GM23338 (cell line): ENCODE measurements around the gene PLEKHA8. TPM values are rescaled to one million over a fixed set of nuclear protein-coding genes. Genes with fewer than 3 reads are reported as not detected.

Source experiments
- ATAC-seq: fragments of 200-7000 bp; cut with Tn5 transposase; 3 replicates; pipeline ENCODE4 v1.9.1; 2020
- DNase-seq: peaks from one replicate; pipeline ENCODE4 v3.0.0-alpha.2; 2015; ENCODE audit warnings: low spot score
- H2AFZ ChIP-seq: fragments of 200-600 bp; sonication (generic); 2 replicates; pipeline ENCODE4 v1.8.0; 2016; ENCODE audit warnings: antibody characterized with exemption, mild to moderate bottlenecking, moderate library complexity
- H3F3A ChIP-seq: fragments of 200-600 bp; sonication (generic); replicated peaks from 2 replicates; pipeline ENCODE4 v1.8.0; 2017; ENCODE audit warnings: antibody characterized with exemption, mixed run types, low read depth
- H3K27ac ChIP-seq: fragments of 200-600 bp; sonication (generic); 2 replicates; pipeline ENCODE4 v1.6.1; 2016; ENCODE audit warnings: low read depth
- H3K27me3 ChIP-seq: fragments of 200-600 bp; sonication (generic); 2 replicates; pipeline ENCODE4 v1.8.0; 2016; ENCODE audit warnings: mild to moderate bottlenecking, mixed run types, moderate library complexity; ENCODE audit not compliant: insufficient read depth
- H3K36me3 ChIP-seq: fragments of 200-600 bp; sonication (generic); 2 replicates; pipeline ENCODE4 v1.8.0; 2016; ENCODE audit warnings: mild to moderate bottlenecking; ENCODE audit not compliant: insufficient read depth
- H3K4me1 ChIP-seq: fragments of 200-600 bp; sonication (generic); 2 replicates; pipeline ENCODE4 v1.8.0; 2016; ENCODE audit warnings: mild to moderate bottlenecking, moderate library complexity; ENCODE audit not compliant: insufficient read depth
- H3K4me2 ChIP-seq: fragments of 200-600 bp; sonication (generic); 2 replicates; pipeline ENCODE4 v1.7.1; 2017; ENCODE audit warnings: mixed run types
- H3K4me3 ChIP-seq: fragments of 200-600 bp; sonication (generic); 2 replicates; pipeline ENCODE4 v1.6.1; 2016; ENCODE audit warnings: mixed run types
- H3K79me2 ChIP-seq: fragments of 200-600 bp; sonication (generic); replicated peaks from 2 replicates; pipeline ENCODE4 v1.8.0; 2017; ENCODE audit warnings: mild to moderate bottlenecking; ENCODE audit not compliant: insufficient read depth
- H3K9me2 ChIP-seq: fragments of 200-600 bp; sonication (generic); 2 replicates; pipeline ENCODE4 v1.8.0; 2017; ENCODE audit not compliant: insufficient read depth
- H4K20me1 ChIP-seq: fragments of 200-600 bp; sonication (generic); replicated peaks from 2 replicates; pipeline ENCODE4 v1.8.0; 2017; ENCODE audit warnings: mild to moderate bottlenecking; ENCODE audit not compliant: insufficient read depth
- H3K27ac Mint-ChIP-seq: 2 replicates; pipeline ENCODE4 v1.8.0; 2020; ENCODE audit warnings: inconsistent platforms, mild to moderate bottlenecking, moderate library complexity, mixed read lengths
- H3K27me3 Mint-ChIP-seq: 3 replicates; pipeline ENCODE4 v1.8.0; 2022; ENCODE audit warnings: low read depth, mild to moderate bottlenecking, moderate library complexity, mixed read lengths, inconsistent platforms; ENCODE audit not compliant: insufficient read depth, poor library complexity
- H3K36me3 Mint-ChIP-seq: 3 replicates; pipeline ENCODE4 v1.8.0; 2021; ENCODE audit warnings: low read depth, mild to moderate bottlenecking, inconsistent platforms, moderate library complexity, mixed read lengths
- H3K4me1 Mint-ChIP-seq: 3 replicates; pipeline ENCODE4 v1.8.0; 2020; ENCODE audit warnings: mild to moderate bottlenecking, inconsistent platforms, mixed read lengths
- H3K4me3 Mint-ChIP-seq: 3 replicates; pipeline ENCODE4 v1.8.0; 2021; ENCODE audit warnings: moderate library complexity, mild to moderate bottlenecking, inconsistent platforms, mixed read lengths
- H3K9me3 Mint-ChIP-seq: 3 replicates; pipeline ENCODE4 v1.8.0; 2020; ENCODE audit warnings: moderate library complexity, mild to moderate bottlenecking, inconsistent platforms, mixed read lengths
- CREB1 ChIP-seq: fragments of 250-450 bp; sonication (Bioruptor Pico); IDR thresholded peaks from 2 replicates; pipeline ENCODE4 v1.5.0; 2020; ENCODE audit warnings: low read depth, mild to moderate bottlenecking, moderate library complexity
- EZH2 ChIP-seq: fragments of 200-600 bp; sonication (generic); IDR thresholded peaks from one replicate; pipeline ENCODE4 v1.8.0; 2017; ENCODE audit warnings: antibody characterized with exemption, mild to moderate bottlenecking, low read depth; ENCODE audit not compliant: unreplicated experiment
- JUNB ChIP-seq: IDR thresholded peaks from one replicate; pipeline ENCODE4 v1.6.1; 2016; ENCODE audit warnings: antibody characterized with exemption; ENCODE audit not compliant: unreplicated experiment
- NANOG ChIP-seq: IDR thresholded peaks from 2 replicates; pipeline ENCODE4 v1.6.1; 2016; ENCODE audit warnings: antibody characterized with exemption, borderline replicate concordance
- STAT1 ChIP-seq: IDR thresholded peaks from one replicate; pipeline ENCODE4 v1.6.1; 2016; ENCODE audit warnings: antibody characterized with exemption; ENCODE audit not compliant: unreplicated experiment
- ZNF114 ChIP-seq: fragments of 250-450 bp; sonication (Bioruptor Pico); IDR thresholded peaks from 2 replicates; pipeline ENCODE4 v1.5.0; 2020; ENCODE audit warnings: mild to moderate bottlenecking, moderate library complexity
- ZNF331 ChIP-seq: fragments of 250-450 bp; sonication (Bioruptor Pico); IDR thresholded peaks from 2 replicates; pipeline ENCODE4 v1.5.0; 2020; ENCODE audit warnings: low read depth, mild to moderate bottlenecking, moderate library complexity
- polyA plus RNA-seq: library from polyadenylated mRNA; unstranded; fragments of >200 nt; fragmentation: Nextera tagmentation; extraction: Ambion mirVana; gene quantifications from 2 replicates; pipeline ENCODE4 v1.2.1, GENCODE V29; 2016
- total RNA-seq: library from RNA; depleted of rRNA; stranded (reverse); fragments of >200 nt; shearing (Covaris generic); gene quantifications from 2 replicates; pipeline ENCODE4 v1.2.3, GENCODE V29; 2014
- TF ChIP-seq, protein P1 (sequence below): IDR thresholded peaks from 2 replicates; pipeline ENCODE4 v1.6.1; 2016; ENCODE audit warnings: antibody characterized with exemption
- TF ChIP-seq, protein P2 (sequence below), 2 experiments: fragments of 200-600 bp in 1 of 2; sonication (generic) in 1 of 2; conservative IDR thresholded peaks; 2 replicates each; pipeline versions ENCODE4 v1.5.1 to v1.6.1; 2016 to 2017; ENCODE audit warnings: antibody characterized with exemption in 2 of 2, low read depth in 2 of 2, mild to moderate bottlenecking in 2 of 2, moderate library complexity in 1 of 2
- TF ChIP-seq, protein P3 (sequence below): fragments of 250-450 bp; sonication (Bioruptor Pico); IDR thresholded peaks from 2 replicates; pipeline ENCODE4 v1.5.0; 2020; ENCODE audit warnings: mild to moderate bottlenecking, moderate library complexity

The PLEKHA8 gene
- total and polyA plus RNA-seq, 2 experiments from 2014 or later, result 11.6 to 44.9 TPM

DNA sequence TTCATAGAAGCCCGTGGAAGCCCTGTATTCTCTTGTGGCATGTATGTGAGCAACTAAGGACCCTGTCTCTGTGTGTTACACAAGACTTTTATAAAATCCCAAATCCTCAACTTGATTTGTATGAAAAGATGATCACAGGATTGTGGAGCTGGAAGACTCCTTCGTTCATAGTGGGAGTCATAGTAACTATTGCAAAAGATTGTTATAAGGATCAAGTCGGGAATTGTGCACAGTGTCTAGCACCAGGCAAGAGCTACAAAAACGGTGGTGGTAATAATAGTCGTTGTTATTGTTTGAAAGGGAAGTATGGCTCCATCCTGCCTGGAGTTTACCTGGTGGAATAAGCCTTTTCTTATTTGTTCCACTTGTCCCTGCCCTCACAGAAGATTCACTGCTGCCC lies 63.8 kb downstream of the PLEKHA8 start:
- H3K4me2 ChIP-seq, result no peak overlapping the region

DNA sequence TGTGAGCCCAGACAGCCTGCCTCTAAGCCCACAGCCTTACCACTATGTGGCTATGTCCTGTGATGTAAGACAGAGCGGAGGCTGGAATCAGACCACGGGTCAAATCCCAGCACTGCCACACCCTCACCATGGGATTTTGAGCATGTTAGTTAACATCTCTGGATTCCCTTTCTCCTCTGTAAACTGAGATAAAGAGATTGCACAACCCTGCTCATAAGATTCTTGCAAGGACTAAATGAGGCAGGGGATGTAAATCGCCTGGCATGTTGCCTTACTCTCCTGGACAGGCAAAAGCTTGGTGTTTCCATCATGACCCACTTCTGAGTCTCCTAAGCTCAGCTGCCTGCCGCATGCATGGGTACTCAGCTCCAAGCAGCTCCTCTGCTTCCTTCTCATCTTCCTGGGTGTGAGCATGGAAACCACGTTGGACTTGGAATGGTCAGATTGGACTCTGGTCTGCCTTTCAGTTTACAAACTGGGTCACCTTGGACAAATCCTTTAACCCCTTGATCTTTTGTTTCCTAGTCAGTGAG lies 65.3 kb downstream of the PLEKHA8 start:
- no peak overlapping the region for H2AFZ ChIP-seq
- DNase-seq, result no peak
- TF ChIP-seq EZH2 (no peak), CREB1 (CRISPR knock-in tag) (no peak), NANOG (no peak), JUNB (no peak), ZNF331 (CRISPR knock-in tag) (no peak), ZNF114 (CRISPR knock-in tag) (no peak), STAT1 (no peak)
- TF ChIP-seq, protein P1, sequence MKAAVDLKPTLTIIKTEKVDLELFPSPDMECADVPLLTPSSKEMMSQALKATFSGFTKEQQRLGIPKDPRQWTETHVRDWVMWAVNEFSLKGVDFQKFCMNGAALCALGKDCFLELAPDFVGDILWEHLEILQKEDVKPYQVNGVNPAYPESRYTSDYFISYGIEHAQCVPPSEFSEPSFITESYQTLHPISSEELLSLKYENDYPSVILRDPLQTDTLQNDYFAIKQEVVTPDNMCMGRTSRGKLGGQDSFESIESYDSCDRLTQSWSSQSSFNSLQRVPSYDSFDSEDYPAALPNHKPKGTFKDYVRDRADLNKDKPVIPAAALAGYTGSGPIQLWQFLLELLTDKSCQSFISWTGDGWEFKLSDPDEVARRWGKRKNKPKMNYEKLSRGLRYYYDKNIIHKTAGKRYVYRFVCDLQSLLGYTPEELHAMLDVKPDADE, result no peak
- TF ChIP-seq, protein P2, sequence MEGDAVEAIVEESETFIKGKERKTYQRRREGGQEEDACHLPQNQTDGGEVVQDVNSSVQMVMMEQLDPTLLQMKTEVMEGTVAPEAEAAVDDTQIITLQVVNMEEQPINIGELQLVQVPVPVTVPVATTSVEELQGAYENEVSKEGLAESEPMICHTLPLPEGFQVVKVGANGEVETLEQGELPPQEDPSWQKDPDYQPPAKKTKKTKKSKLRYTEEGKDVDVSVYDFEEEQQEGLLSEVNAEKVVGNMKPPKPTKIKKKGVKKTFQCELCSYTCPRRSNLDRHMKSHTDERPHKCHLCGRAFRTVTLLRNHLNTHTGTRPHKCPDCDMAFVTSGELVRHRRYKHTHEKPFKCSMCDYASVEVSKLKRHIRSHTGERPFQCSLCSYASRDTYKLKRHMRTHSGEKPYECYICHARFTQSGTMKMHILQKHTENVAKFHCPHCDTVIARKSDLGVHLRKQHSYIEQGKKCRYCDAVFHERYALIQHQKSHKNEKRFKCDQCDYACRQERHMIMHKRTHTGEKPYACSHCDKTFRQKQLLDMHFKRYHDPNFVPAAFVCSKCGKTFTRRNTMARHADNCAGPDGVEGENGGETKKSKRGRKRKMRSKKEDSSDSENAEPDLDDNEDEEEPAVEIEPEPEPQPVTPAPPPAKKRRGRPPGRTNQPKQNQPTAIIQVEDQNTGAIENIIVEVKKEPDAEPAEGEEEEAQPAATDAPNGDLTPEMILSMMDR (conservative IDR thresholded peaks at IDR 0.05; ENCODE audit: low read depth in 2 of 2), result no peak
- TF ChIP-seq, protein P3, sequence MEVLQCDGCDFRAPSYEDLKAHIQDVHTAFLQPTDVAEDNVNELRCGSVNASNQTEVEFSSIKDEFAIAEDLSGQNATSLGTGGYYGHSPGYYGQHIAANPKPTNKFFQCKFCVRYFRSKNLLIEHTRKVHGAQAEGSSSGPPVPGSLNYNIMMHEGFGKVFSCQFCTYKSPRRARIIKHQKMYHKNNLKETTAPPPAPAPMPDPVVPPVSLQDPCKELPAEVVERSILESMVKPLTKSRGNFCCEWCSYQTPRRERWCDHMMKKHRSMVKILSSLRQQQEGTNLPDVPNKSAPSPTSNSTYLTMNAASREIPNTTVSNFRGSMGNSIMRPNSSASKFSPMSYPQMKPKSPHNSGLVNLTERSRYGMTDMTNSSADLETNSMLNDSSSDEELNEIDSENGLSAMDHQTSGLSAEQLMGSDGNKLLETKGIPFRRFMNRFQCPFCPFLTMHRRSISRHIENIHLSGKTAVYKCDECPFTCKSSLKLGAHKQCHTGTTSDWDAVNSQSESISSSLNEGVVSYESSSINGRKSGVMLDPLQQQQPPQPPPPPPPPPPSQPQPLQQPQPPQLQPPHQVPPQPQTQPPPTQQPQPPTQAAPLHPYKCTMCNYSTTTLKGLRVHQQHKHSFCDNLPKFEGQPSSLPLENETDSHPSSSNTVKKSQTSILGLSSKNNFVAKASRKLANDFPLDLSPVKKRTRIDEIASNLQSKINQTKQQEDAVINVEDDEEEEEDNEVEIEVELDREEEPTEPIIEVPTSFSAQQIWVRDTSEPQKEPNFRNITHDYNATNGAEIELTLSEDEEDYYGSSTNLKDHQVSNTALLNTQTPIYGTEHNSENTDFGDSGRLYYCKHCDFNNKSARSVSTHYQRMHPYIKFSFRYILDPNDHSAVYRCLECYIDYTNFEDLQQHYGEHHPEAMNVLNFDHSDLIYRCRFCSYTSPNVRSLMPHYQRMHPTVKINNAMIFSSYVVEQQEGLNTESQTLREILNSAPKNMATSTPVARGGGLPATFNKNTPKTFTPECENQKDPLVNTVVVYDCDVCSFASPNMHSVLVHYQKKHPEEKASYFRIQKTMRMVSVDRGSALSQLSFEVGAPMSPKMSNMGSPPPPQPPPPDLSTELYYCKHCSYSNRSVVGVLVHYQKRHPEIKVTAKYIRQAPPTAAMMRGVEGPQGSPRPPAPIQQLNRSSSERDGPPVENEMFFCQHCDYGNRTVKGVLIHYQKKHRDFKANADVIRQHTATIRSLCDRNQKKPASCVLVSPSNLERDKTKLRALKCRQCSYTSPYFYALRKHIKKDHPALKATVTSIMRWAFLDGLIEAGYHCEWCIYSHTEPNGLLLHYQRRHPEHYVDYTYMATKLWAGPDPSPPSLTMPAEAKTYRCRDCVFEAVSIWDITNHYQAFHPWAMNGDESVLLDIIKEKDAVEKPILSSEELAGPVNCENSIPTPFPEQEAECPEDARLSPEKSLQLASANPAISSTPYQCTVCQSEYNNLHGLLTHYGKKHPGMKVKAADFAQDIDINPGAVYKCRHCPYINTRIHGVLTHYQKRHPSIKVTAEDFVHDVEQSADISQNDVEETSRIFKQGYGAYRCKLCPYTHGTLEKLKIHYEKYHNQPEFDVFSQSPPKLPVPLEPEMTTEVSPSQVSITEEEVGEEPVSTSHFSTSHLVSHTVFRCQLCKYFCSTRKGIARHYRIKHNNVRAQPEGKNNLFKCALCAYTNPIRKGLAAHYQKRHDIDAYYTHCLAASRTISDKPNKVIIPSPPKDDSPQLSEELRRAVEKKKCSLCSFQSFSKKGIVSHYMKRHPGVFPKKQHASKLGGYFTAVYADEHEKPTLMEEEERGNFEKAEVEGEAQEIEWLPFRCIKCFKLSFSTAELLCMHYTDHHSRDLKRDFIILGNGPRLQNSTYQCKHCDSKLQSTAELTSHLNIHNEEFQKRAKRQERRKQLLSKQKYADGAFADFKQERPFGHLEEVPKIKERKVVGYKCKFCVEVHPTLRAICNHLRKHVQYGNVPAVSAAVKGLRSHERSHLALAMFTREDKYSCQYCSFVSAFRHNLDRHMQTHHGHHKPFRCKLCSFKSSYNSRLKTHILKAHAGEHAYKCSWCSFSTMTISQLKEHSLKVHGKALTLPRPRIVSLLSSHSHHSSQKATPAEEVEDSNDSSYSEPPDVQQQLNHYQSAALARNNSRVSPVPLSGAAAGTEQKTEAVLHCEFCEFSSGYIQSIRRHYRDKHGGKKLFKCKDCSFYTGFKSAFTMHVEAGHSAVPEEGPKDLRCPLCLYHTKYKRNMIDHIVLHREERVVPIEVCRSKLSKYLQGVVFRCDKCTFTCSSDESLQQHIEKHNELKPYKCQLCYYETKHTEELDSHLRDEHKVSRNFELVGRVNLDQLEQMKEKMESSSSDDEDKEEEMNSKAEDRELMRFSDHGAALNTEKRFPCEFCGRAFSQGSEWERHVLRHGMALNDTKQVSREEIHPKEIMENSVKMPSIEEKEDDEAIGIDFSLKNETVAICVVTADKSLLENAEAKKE (CRISPR knock-in tag), result no peak

More for the DNA sequence above, 63.8 kb downstream of the PLEKHA8 start:
- TF ChIP-seq, protein P1, result no peak
- TF ChIP-seq ZNF114 (CRISPR knock-in tag) (no peak), STAT1 (no peak)
- Mint-ChIP-seq H3K36me3 (peaks cover 27% of the 10 kb centered on the region), H3K4me1 (peaks cover 11% of the 10 kb centered on the region; the same call in 2 of the 3 replicates), H3K4me3 (no peak overlapping the region), H3K9me3 (peaks cover 19% of the 10 kb centered on the region), H3K27ac (no peak overlapping the region), H3K27me3 (no peaks in the 10 kb centered on the region)
- Histone ChIP-seq H3F3A (no peaks in the 10 kb centered on the region), H3K79me2 (no peaks in the 10 kb centered on the region), H3K36me3 (no peaks in the 10 kb centered on the region), H3K27ac (no peak overlapping the region), H2AFZ (no peak overlapping the region), H4K20me1 (peaks cover 7% of the 10 kb centered on the region; the same call in 1 of the 2 replicates), H3K9me2 (no peaks in the 10 kb centered on the region), H3K4me3 (no peak overlapping the region), H3K27me3 (no peaks in the 10 kb centered on the region), H3K4me1 (no peaks in the 10 kb centered on the region)
- DNase-seq (no peak), ATAC-seq (no peak)

More for the DNA sequence above, 65.3 kb downstream of the PLEKHA8 start:
- Histone ChIP-seq H3K79me2 (no peaks in the 10 kb centered on the region), H3K4me3 (no peak overlapping the region), H3K27me3 (no peaks in the 10 kb centered on the region), H3F3A (no peaks in the 10 kb centered on the region), H3K9me2 (no peaks in the 10 kb centered on the region), H3K36me3 (no peaks in the 10 kb centered on the region), H4K20me1 (peaks cover 1% of the 10 kb centered on the region; the same call in 1 of the 2 replicates), H3K4me1 (no peaks in the 10 kb centered on the region), H3K4me2 (no peak overlapping the region), H3K27ac (no peak overlapping the region)
- peaks cover 9% of the 10 kb centered on the region; the same call in 2 of the 3 replicates for H3K4me1 Mint-ChIP-seq
- no peak overlapping the region for H3K4me3 Mint-ChIP-seq
- H3K36me3 Mint-ChIP-seq, result peaks cover 40% of the 10 kb centered on the region
- peaks cover 34% of the 10 kb centered on the region for H3K9me3 Mint-ChIP-seq
- no peaks in the 10 kb centered on the region for H3K27me3 Mint-ChIP-seq
- no peak overlapping the region for H3K27ac Mint-ChIP-seq
- no peak for ATAC-seq
